ENCODE data around the gene ADCY2.

Gene ADCY2

DNA sequence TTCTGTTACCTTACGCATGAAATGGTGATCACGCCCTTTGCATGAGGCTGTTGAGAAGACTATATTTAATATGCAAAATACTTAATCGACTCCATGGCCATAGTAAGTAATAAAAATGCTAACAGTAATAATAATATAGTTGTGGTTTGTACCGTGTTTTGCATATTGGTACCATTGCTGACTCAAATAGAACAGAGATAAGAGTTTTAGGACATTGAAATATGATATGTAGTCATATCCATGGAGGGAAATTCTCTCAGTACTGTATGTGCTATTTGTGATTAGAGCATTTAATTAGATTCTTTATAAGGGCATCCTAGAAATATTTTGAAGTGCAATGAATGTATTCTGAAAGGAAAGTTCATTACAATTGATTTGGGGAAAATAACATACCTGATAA, 413.1 kb downstream of the ADCY2 start:
- no peak overlapping the region for H3K4me3 ChIP-seq (replicated peaks in 1 of 2; ENCODE audit: low read depth in 2 of 2, low read length in 2 of 2)
- DNase-seq (ENCODE audit: low read depth in 2 of 2) = no peak
- TF ChIP-seq, protein P1, sequence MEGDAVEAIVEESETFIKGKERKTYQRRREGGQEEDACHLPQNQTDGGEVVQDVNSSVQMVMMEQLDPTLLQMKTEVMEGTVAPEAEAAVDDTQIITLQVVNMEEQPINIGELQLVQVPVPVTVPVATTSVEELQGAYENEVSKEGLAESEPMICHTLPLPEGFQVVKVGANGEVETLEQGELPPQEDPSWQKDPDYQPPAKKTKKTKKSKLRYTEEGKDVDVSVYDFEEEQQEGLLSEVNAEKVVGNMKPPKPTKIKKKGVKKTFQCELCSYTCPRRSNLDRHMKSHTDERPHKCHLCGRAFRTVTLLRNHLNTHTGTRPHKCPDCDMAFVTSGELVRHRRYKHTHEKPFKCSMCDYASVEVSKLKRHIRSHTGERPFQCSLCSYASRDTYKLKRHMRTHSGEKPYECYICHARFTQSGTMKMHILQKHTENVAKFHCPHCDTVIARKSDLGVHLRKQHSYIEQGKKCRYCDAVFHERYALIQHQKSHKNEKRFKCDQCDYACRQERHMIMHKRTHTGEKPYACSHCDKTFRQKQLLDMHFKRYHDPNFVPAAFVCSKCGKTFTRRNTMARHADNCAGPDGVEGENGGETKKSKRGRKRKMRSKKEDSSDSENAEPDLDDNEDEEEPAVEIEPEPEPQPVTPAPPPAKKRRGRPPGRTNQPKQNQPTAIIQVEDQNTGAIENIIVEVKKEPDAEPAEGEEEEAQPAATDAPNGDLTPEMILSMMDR (IDR thresholded peaks at IDR 0.05; ENCODE audit: low read depth, low read length) = no peak

DNA sequence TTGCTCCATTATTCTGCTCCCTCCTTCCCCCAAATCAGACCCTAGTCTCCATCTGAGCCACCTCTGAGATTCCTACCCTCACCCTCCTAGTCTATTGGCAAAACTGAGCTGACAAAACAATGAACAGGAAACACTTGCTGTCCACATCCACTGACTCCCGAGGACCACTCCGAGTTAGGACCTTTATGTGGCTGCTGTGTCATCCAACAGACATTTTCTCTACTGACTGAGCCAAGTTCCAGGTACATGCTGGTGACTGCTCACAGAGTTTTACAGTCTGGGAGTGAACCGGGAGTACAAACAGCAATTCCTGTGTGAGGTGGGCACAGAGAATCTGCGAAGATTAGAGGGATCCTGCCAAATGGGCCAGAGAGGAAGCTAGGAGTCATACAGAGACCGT, 415.8 kb downstream of the ADCY2 start:
- TF ChIP-seq, protein P1 (IDR thresholded peaks at IDR 0.05; ENCODE audit: low read depth, low read length) = no peak
- H3K4me3 ChIP-seq (replicated peaks in 1 of 2; ENCODE audit: low read depth in 2 of 2, low read length in 2 of 2) = no peak overlapping the region
- DNase-seq (ENCODE audit: low read depth in 2 of 2) = no peak

DNA sequence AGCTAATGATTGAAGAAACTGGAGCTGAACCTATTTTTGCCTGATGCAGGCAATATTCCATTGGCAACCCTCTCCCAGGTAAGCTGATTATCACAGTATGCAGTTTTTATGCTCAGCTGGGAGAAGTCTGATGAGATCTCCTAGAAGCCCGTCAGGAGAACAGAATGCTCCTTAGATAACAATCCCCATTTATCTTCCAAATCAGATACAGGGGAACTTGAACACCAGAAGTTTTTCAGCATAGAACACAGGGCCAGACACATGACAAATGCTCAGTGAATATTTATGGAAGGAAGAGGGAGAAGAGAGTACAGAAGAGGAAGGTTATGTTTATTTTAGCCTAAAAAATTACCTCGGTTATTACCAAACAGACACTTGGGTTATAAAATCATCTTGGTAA, 417.1 kb downstream of the ADCY2 start:
- no peak overlapping the region for H3K4me3 ChIP-seq (replicated peaks in 1 of 2; ENCODE audit: low read depth in 2 of 2, low read length in 2 of 2)
- TF ChIP-seq, protein P1 (IDR thresholded peaks at IDR 0.05; ENCODE audit: low read depth, low read length) = no peak

DNA sequence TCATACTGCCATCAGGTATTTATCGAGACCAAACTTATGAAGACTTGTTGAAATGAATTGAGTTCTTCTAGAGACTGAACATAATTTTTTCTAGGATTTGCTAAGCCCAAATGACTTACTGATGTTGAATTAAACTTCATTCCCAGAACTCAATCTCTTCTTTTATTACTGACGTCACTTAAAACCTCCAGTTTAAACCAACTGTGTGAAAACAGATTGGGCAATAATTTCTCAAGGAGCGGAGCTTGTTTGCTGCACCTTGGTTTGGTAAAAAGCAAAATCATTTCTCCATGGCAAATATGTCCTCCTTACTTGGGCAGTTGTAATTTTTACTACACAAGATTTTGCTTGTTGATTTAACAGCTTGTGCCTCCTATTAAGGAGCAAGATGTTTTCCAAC, 417.6 kb downstream of the ADCY2 start:
- no peak for DNase-seq (ENCODE audit: low read depth in 2 of 2)
- H3K4me3 ChIP-seq (replicated peaks in 1 of 2; ENCODE audit: low read depth in 2 of 2, low read length in 2 of 2) = no peak overlapping the region
- TF ChIP-seq, protein P1 (IDR thresholded peaks at IDR 0.05; ENCODE audit: low read depth, low read length) = no peak

More for the DNA sequence above, 417.1 kb downstream of the ADCY2 start:
- DNase-seq (ENCODE audit: low read depth in 2 of 2) = no peak

DNA sequence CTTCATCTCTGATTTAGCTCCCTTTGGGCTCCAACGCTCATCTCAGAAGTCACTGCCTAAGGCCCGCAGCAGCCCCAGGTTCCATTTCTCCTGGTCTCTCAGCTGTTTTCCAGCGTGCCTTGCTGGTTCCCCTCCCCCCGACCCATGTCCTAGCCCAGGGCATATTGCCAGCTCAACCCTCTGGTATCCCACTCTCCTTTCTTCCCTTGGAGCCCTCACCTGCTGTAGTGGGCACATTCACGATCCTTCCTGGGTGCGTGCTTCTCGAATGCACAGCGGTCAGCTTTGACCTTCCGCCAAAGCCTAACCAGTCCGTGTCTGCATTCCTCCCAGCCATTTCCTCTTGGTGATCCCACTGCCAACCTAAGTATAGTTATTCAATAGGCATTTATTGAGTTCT, 418.9 kb downstream of the ADCY2 start:
- TF ChIP-seq, protein P1 (IDR thresholded peaks at IDR 0.05; ENCODE audit: low read depth, low read length) = no peak

DNA sequence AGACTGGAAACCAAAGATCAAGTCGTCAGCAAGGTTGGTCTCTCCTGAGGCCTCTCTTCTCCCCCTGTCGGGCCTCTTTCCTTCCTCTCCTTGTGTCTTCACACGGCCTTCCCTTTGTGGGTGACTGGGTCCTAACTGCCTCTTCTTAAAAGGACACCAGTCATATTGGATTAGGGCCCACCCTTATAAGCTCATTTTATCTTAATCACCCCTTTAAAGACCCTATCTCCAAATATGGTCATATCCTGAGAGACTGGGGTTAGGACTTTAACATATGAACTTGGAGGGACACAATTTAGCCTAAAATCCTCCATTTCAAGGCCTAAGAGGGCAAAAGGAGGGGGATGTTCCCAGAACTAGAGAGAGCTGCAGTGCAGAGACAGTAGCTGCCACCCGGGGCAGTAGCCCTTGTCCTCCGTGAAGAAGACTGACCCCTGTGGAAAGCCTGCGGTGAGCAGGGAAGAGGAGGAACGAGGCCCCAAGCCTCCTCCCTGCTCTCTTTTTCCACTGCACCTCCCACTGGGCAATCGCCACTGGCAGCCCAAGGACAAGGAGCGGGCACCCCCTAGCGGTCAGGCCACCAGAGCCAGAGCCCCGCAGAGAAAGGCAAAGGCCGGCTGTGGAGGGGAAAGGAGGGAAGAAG, 420.1 kb downstream of the ADCY2 start:
- peak; percentile 61 to 70 for DNase-seq (ENCODE audit: low read depth in 2 of 2)
- TF ChIP-seq, protein P1 (IDR thresholded peaks at IDR 0.05; ENCODE audit: low read depth, low read length) = peak; percentile 93
- H3K4me3 ChIP-seq (replicated peaks in 1 of 2; ENCODE audit: low read depth in 2 of 2, low read length in 2 of 2) = no peak overlapping the region

More for the DNA sequence above, 418.9 kb downstream of the ADCY2 start:
- no peak overlapping the region for H3K4me3 ChIP-seq (replicated peaks in 1 of 2; ENCODE audit: low read depth in 2 of 2, low read length in 2 of 2)
- DNase-seq (ENCODE audit: low read depth in 2 of 2) = no peak

DNA sequence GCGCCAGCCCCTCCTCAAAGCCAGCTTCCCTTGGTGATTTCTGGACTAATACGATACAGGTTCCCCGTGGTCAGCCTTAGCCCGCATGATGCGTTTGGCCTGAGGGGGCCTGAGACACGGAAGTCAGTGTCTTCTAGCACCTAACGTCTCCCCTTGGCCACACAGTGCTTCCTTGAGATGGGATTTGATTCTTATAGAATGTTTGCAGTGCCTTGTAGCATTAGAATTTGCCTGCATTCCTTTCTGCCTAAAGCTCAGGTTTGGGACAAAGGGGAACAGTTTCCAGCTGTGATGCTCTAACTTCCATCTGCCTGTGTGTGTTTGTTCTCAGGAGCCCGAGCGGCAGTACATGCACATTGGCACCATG, 420.6 kb downstream of the ADCY2 start:
- TF ChIP-seq, protein P1 (IDR thresholded peaks at IDR 0.05; ENCODE audit: low read depth, low read length) = no peak
- H3K4me3 ChIP-seq (replicated peaks in 1 of 2; ENCODE audit: low read depth in 2 of 2, low read length in 2 of 2) = no peak overlapping the region
- no peak for DNase-seq (ENCODE audit: low read depth in 2 of 2)

All from cardiac fibroblast (primary cell).